ENCODE data around the gene PSMD14. TPM values are rescaled to one million over a fixed set of nuclear protein-coding genes. Genes with fewer than 3 reads are reported as not detected.

PSMD14 gene
- total and polyA plus RNA-seq, 2 of the 13 experiments (the other 11 are each of a cell fraction or from before 2014, with no cell fraction given), result 60.6 to 149 TPM

- no peak for TF ChIP-seq ZBTB2 (CRISPR knock-in tag; IDR thresholded peaks at IDR 0.05; ENCODE audit: low read depth)
- TF ChIP-seq TEAD2 (CRISPR knock-in tag; IDR thresholded peaks at IDR 0.05), result no peak
- TF ChIP-seq HDAC2 (CRISPR knock-in tag; IDR thresholded peaks at IDR 0.05), result peak; percentile 94
- TF ChIP-seq FOSL1 (CRISPR knock-in tag; IDR thresholded peaks at IDR 0.05; ENCODE audit: borderline replicate concordance), result peak; percentile 62; the same call in 1 of the 2 replicates
- peak; percentile 65; the same call in 1 of the 2 replicates for TF ChIP-seq ZNF263 (CRISPR knock-in tag; IDR thresholded peaks at IDR 0.05)
- TF ChIP-seq ELK4 (CRISPR knock-in tag; IDR thresholded peaks at IDR 0.05; ENCODE audit: borderline replicate concordance), result peak; percentile 27; the same call in 1 of the 2 replicates
- peak; percentile 77; the same call in 1 of the 2 replicates for TF ChIP-seq ZNF121 (CRISPR knock-in tag; IDR thresholded peaks at IDR 0.05)
- peak; percentile 38; the same call in 1 of the 2 replicates for TF ChIP-seq POGK (CRISPR knock-in tag; conservative IDR thresholded peaks at IDR 0.05)
- TF ChIP-seq HNRNPUL1 (IDR thresholded peaks at IDR 0.05; ENCODE audit: low read depth, low read length), result no peak
- peak; percentile 38; the same call in 1 of the 2 replicates for TF ChIP-seq CREM (IDR thresholded peaks at IDR 0.05)
- TF ChIP-seq CREM (CRISPR knock-in tag; IDR thresholded peaks at IDR 0.05), result no peak
- peak; percentile 96 for TF ChIP-seq IRF2 (CRISPR knock-in tag; IDR thresholded peaks at IDR 0.05)
- no peak for TF ChIP-seq SYNCRIP (IDR thresholded peaks at IDR 0.05; ENCODE audit: insufficient read depth, low read depth, low read length)
- TF ChIP-seq ZNF274 (CRISPR knock-in tag; IDR thresholded peaks at IDR 0.05), result peak; percentile 96; the same call in 1 of the 2 replicates
- TF ChIP-seq ZMYM2 (CRISPR knock-in tag; IDR thresholded peaks at IDR 0.05), result peak; percentile 100
- peak; percentile 79; the same call in 1 of the 2 replicates for TF ChIP-seq ZNF205 (CRISPR knock-in tag; IDR thresholded peaks at IDR 0.05)
- TF ChIP-seq UBTF (CRISPR knock-in tag; IDR thresholded peaks at IDR 0.05), result peak; percentile 100
- peak; percentile 93 for TF ChIP-seq ZNF772 (CRISPR knock-in tag; IDR thresholded peaks at IDR 0.05)
- peak; percentile 37; the same call in 1 of the 2 replicates for TF ChIP-seq RFX3 (CRISPR knock-in tag; IDR thresholded peaks at IDR 0.05)
- TF ChIP-seq PRPF4 (IDR thresholded peaks at IDR 0.05; ENCODE audit: low read depth, low read length, poor library complexity, severe bottlenecking), result no peak
- no peak for TF ChIP-seq NBN (conservative IDR thresholded peaks at IDR 0.05)
- TF ChIP-seq KAT8 (CRISPR knock-in tag; IDR thresholded peaks at IDR 0.05), result peak; percentile 99
These were observed at the start of gene PSMD14 (continued) for GRCh38 chr2:161308178-161308955.

Measured in HepG2 (cell line).